Small intestine (tissue), 7 donors: ENCODE measurements around the gene RNF114. TPM values are rescaled to one million over a fixed set of nuclear protein-coding genes. Genes with fewer than 3 reads are reported as not detected.
A peak's percentile ranks its signal among the peaks of the same experiment; 100 is the strongest.
"Not testable (repeated sequence)": the region's sequence is repeated elsewhere in the genome, so short reads cannot be mapped to it uniquely, and the experiment has no call there.

Source experiments
- DNase-seq, 2 donors: peaks; one replicate each; pipeline versions ENCODE4 v3.0.0 to v3.0.0-alpha.2; 2013
- FAIRE-seq: peaks from 2 replicates; lab custom pipeline; 2012; peaks lifted over from hg19 to GRCh38; lab: Jason Lieb, UNC
- H3K27ac ChIP-seq, 3 donors: one replicate each; pipeline ENCODE4 v1.5.1; 2013; ENCODE audit warnings: low read length in 2 of 3, mild to moderate bottlenecking in 2 of 3, control low read depth in 1 of 3, inconsistent platforms in 1 of 3, low read depth in 1 of 3, moderate library complexity in 1 of 3
- H3K27me3 ChIP-seq, 3 donors: one replicate each; pipeline ENCODE4 v1.6.1; 2013; ENCODE audit warnings: low read length in 3 of 3, inconsistent platforms in 1 of 3; ENCODE audit not compliant: control insufficient read depth in 3 of 3, insufficient read depth in 3 of 3
- H3K36me3 ChIP-seq, 3 donors: one replicate each; pipeline ENCODE4 v1.6.1; 2013; ENCODE audit warnings: low read length in 3 of 3, inconsistent platforms in 1 of 3, low read depth in 1 of 3, mild to moderate bottlenecking in 1 of 3, moderate library complexity in 1 of 3; ENCODE audit not compliant: control insufficient read depth in 3 of 3, insufficient read depth in 2 of 3
- H3K4me1 ChIP-seq, 3 donors: one replicate each; pipeline ENCODE4 v1.6.1; 2013; ENCODE audit warnings: low read length in 2 of 3, inconsistent platforms in 1 of 3, low read depth in 1 of 3, mild to moderate bottlenecking in 1 of 3, moderate library complexity in 1 of 3; ENCODE audit not compliant: control insufficient read depth in 3 of 3, insufficient read depth in 2 of 3
- H3K4me3 ChIP-seq, 3 donors: one replicate each; pipeline ENCODE4 v1.5.1; 2013; ENCODE audit warnings: low read length in 3 of 3, control low read depth in 1 of 3, inconsistent platforms in 1 of 3, low read depth in 1 of 3, mild to moderate bottlenecking in 1 of 3, moderate library complexity in 1 of 3
- H3K9me3 ChIP-seq, 2 donors: one replicate each; pipeline ENCODE4 v1.6.1; 2013; ENCODE audit warnings: low read depth in 1 of 2, low read length in 1 of 2; ENCODE audit not compliant: control insufficient read depth in 2 of 2, insufficient read depth in 1 of 2
- WGBS, 3 donors: extraction: QIAGEN DNeasy Blood & Tissue Kit; methylation state at CpG; one replicate each; pipeline ENCODE4 v1.1.7; 2013; 5-methylcytosine and 5-hydroxymethylcytosine counted together
- polyA plus RNA-seq, 4 donors: library from polyadenylated mRNA; stranded (reverse) in 3 of 4; unstranded in 1 of 4; fragments of 200-250 nt in 3 of 4; fragments of 120-200 nt in 1 of 4; gene quantifications; one replicate each; pipeline versions ENCODE4 v1.2.1 to v1.2.3, GENCODE V29; 2013
- donor health status: healthy with polysubstance abuse.
- donor health status: control.
- donor health status: control.
- donor health status: Bipolar disorder and iron deficiency.
- donor health status: healthy.

Gene RNF114
- polyA plus RNA-seq, 4 donors, result 51.2 to 118 (median 68.4) TPM

DNA sequence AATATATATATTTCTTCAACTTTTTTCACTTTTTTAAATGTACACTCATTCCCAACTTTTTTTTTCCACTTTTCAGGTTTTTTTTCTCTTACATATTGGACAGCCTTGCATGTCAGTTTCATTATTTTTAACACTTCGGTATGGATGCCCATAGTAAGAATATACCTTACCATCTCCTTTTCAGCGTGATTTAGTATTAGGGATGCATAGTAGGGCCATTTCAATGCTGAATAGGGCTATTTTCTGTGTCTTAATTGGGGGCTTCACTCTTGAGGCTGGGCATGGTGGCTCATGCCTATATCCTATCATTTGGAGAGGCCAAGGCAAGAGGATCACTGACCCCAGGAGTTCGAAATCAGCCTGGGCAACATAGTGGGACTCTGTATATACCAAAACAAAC lies 6.7 kb downstream of the RNF114 start:
- WGBS, 3 donors, result 91 to 94% (median 91%) methylated on average over 3 of the region's 3 CpGs
- FAIRE-seq (no peak), DNase-seq (no peak)
- Histone ChIP-seq H3K27me3 (no peaks in the 10 kb centered on the region), H3K4me1 (peaks cover 5 to 10% (median 8%) of the 10 kb centered on the region in 3 donors), H3K9me3 (no peaks in the 10 kb centered on the region), H3K27ac (no peak overlapping the region), H3K4me3 (no peak overlapping the region), H3K36me3 (peaks cover 14 to 65% (median 26%) of the 10 kb centered on the region in 3 donors)

DNA sequence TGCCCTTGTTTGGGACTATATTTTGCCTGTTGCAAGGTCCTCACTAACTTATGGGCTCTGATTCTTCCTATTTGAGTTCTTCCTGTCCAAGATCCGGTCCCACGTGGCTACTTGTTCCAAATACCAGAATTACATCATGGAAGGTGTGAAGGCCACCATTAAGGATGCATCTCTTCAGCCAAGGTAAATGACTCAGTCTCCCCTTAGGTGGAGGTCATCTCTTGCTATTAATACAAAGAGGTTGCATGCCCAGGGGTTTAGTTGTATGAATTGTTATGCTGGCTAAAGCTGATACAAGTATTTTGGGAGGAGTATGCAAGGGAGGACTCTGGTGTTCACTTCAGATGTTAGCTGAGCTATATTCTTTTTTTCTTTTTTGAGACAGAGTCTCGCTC lies 9.1 kb downstream of the RNF114 start:
- Histone ChIP-seq H3K27me3 (no peaks in the 10 kb centered on the region), H3K4me1 (peaks cover 0 to 10% (median 5%) of the 10 kb centered on the region in 3 donors), H3K9me3 (no peaks in the 10 kb centered on the region), H3K4me3 (no peak overlapping the region), H3K27ac (peak overlapping the region in 1 of 3 donors; percentile 25), H3K36me3 (peaks cover 26 to 75% (median 39%) of the 10 kb centered on the region in 3 donors)
- 91 to 95% (median 91%) methylated on average over 3 of the region's 3 CpGs for WGBS, 3 donors
- no peak for DNase-seq
- no peak for FAIRE-seq

DNA sequence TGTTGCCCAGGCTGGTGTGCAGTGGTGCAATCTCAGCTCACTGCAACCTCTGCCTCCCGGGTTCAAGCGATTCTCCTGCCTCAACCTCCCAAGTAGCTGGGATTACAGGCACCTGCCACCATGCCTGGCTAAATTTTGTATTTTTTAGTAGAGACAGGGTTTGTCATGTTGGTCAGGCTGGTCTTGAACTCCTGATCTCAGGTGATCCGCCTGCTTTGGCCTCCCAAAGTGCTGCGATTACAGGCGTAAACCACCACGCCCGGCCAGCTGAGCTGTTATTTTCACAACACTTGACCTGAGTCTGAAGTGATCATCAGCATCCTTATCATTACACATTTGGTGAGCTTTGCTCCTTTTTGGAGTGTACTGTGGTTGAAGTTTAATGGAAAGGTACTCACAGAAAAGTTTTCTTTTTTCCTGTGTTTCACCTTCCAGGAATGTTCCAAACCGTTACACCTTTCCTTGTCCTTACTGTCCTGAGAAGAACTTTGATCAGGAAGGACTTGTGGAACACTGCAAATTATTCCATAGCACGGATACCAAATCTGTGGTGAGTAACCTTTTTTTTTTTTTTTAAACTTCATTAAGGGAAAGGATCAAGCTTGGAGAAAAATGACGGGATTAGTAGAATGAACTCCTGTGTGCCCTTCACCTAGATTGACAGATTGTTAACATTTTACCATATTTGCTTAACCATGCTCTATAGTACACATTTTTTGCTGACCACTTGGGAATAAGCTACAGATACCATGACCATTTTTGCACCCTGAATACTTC lies 9.7 kb downstream of the RNF114 start:
- no peaks in the 10 kb centered on the region for H3K27me3 ChIP-seq
- FAIRE-seq (no peak), DNase-seq (peak; percentile 50 to 62)
- H3K36me3 ChIP-seq, result peaks cover 31 to 75% (median 45%) of the 10 kb centered on the region in 3 donors
- 63 to 84% (median 74%) methylated on average over 10 of the region's 10 CpGs for WGBS, 3 donors
- peaks cover 0 to 10% (median 5%) of the 10 kb centered on the region in 3 donors for H3K4me1 ChIP-seq
- no peak overlapping the region for H3K4me3 ChIP-seq
- peak overlapping the region in 1 of 3 donors; percentile 25 for H3K27ac ChIP-seq
- no peaks in the 10 kb centered on the region for H3K9me3 ChIP-seq

DNA sequence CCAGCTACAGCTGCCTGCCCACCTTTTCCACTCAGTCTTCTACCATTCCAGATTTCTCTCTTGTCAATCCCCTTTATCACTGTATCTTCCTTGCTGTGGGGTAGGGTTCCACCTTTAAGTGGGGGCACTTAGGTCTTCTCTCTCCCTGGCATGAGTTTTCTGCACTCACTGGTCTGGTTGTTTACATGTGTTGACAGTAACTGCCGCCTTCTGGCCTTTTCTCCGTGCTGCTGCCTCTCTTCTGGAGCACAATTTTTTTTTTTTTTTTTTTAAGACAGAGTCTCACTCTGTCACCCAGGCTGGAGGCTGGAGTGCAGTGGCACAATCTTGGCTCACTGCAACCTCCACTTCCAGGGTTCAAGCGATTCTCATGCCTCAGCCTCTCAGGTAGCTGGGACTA lies 12.0 kb downstream of the RNF114 start:
- H3K27ac ChIP-seq, result no peak overlapping the region
- no peak for DNase-seq
- peaks cover 33 to 73% (median 50%) of the 10 kb centered on the region in 3 donors for H3K36me3 ChIP-seq
- 73 to 89% (median 86%) methylated on average over 3 of the region's 3 CpGs for WGBS, 3 donors
- H3K9me3 ChIP-seq, result no peaks in the 10 kb centered on the region
- H3K4me3 ChIP-seq, result no peak overlapping the region
- H3K27me3 ChIP-seq, result no peaks in the 10 kb centered on the region
- no peak for FAIRE-seq
- H3K4me1 ChIP-seq, result peaks cover 0 to 10% (median 3%) of the 10 kb centered on the region in 3 donors

DNA sequence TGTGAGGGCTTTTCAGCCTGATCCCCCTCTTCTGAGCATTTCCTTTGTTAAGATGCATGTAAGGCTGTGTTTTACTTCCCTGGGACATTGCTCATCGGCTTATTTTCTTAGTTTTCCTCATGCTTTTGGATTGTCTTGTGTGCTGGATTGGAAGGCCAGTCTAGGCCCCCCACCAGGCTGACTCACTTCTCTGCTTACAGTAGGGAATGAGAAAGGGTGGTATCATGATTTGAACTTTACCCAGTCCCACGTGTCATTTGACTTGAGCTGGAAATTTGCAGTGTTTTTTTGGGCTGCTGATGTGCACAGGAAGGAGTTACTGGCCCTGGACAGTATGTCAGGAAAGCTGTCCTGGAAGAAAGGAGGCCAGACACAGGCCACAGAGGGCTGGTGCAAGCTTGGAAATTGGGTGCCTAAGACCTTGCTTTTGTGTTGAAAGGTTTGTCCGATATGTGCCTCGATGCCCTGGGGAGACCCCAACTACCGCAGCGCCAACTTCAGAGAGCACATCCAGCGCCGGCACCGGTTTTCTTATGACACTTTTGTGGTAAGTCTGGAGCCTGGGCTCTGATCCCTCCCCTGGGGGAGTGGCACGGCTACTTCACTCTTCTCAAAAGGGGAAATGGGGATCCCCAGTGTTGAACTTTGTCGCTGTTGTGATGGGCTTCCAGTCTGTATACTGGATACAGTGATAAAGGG lies 12.8 kb downstream of the RNF114 start:
- Histone ChIP-seq H3K4me3 (no peak overlapping the region), H3K36me3 (peaks cover 33 to 76% (median 50%) of the 10 kb centered on the region in 3 donors), H3K27me3 (no peaks in the 10 kb centered on the region), H3K4me1 (peaks cover 0 to 10% (median 3%) of the 10 kb centered on the region in 3 donors), H3K27ac (no peak overlapping the region), H3K9me3 (no peaks in the 10 kb centered on the region)
- WGBS, 3 donors, result 89 to 92% (median 89%) methylated on average over 11 of the region's 11 CpGs
- FAIRE-seq (no peak), DNase-seq (peak in 1 of 2 donors; percentile 50)

DNA sequence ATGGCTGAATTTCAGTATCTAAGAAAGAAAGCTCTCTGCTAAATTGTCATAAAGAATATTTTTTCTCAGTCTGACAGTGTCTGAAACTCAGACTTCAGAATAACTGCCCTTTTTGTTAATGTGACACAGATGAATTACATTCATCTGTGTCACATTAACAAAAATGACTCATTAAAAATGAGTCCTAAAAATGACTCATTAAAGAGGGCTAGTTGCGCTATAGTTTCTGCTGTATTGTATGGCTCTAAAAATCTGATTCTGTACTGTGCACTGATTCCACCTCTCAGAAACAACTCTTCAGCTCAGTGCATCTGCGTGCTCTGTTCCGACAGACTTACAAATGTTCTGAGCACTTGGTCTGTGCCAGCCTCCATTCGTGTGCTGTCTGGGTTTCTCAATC lies 15.0 kb downstream of the RNF114 start:
- no peak for FAIRE-seq

DNA sequence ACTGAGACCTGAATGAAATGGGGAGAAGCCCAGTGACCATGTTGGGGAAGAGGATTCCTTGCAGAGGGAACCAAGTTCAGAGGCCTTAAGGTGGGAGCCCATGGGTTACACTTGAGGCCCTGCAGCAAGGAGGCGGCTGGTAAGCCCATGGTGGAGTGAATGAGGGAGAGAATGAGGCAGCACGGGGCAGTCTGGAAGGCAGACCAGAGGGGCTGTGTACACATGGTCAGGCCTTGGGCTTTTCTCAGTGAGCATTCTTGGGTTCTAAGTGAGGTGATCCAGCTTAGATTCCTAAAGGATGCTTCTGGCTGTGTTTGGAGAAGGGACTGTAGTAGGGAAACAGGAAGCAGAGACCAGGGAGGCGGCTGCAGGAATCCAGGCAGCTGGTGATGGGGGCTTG lies 19.0 kb downstream of the RNF114 start:
- 94 to 97% (median 96%) methylated on average over 3 of the region's 3 CpGs for WGBS, 3 donors
- Histone ChIP-seq H3K9me3 (peaks cover 0 to 4% of the 10 kb centered on the region in 2 donors), H3K27me3 (no peaks in the 10 kb centered on the region), H3K4me1 (no peaks in the 10 kb centered on the region), H3K4me3 (no peak overlapping the region), H3K27ac (no peak overlapping the region), H3K36me3 (peaks cover 20 to 89% (median 36%) of the 10 kb centered on the region in 3 donors)
- FAIRE-seq (no peak), DNase-seq (no peak)

More for the DNA sequence above, 15.0 kb downstream of the RNF114 start:
- peaks cover 0 to 10% (median 0%) of the 10 kb centered on the region in 3 donors for H3K4me1 ChIP-seq
- no peaks in the 10 kb centered on the region for H3K27me3 ChIP-seq
- no peak overlapping the region for H3K4me3 ChIP-seq
- H3K9me3 ChIP-seq, result no peaks in the 10 kb centered on the region
- peaks cover 29 to 83% (median 48%) of the 10 kb centered on the region in 3 donors for H3K36me3 ChIP-seq
- H3K27ac ChIP-seq, result no peak overlapping the region
- 81 to 93% (median 82%) methylated on average over 4 of the region's 4 CpGs for WGBS, 3 donors
- DNase-seq, result no peak

DNA sequence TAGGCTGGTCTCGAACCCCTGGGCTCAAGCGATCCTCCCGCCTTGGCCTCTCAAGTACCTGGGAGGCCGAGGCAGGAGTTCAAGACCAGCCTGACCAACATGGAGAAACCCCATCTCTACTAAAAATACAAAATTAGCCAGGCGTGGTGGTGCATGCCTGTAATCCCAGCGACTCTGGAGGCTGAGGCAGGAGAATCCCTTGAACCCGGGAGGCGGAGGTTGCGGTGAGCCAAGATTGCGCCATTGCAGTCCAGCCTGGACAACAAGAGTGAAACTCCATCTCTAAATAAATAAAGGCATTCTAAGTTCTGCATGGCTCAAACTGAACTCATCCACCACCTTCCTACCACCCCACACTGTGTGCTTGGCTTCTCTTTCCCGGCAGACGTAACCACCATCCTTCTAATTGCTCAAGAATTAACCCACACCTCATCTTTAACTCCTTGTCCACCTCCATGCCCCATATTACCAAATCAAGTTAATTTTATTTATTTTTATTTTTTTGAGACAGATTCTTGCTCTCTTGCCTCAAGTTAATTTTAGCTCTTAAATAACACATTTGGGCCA lies 19.7 kb downstream of the RNF114 start:
- not testable (repeated sequence) for H3K9me3 ChIP-seq, H3K27me3 ChIP-seq, H3K4me3 ChIP-seq, H3K4me1 ChIP-seq, H3K27ac ChIP-seq, DNase-seq, FAIRE-seq
- WGBS, 3 donors, result 92 to 95% (median 93%) methylated on average over 12 of the region's 12 CpGs
- peaks cover 14 to 86% (median 30%) of the 10 kb centered on the region in 3 donors for H3K36me3 ChIP-seq
